CD4-positive, alpha-beta T cell (primary cell): ENCODE results near the gene NSD2. TPM values are rescaled to one million over a fixed set of nuclear protein-coding genes. Genes with fewer than 3 reads are reported as not detected.

Source experiments
- ATAC-seq: fragments of 200-7000 bp; cut with Tn5 transposase; one replicate; pipeline ENCODE4 v1.10.0; 2022; ENCODE audit warnings: mild to moderate bottlenecking; ENCODE audit not compliant: poor library complexity
- CTCF ChIA-PET: fragments of 350-600 bp; sonication (Branson Sonifier 250); formaldehyde crosslinking; loops from one replicate; lab custom pipeline; 2021; ENCODE audit warnings: antibody characterized with exemption, inconsistent platforms; lab: Charles Lee
- POLR2A ChIA-PET: fragments of 350-600 bp; sonication (Branson Sonifier 250); formaldehyde crosslinking; loops from one replicate; lab custom pipeline; 2021; ENCODE audit warnings: antibody characterized with exemption, inconsistent platforms; lab: Charles Lee
- DNase-seq, 14 experiments: peaks; one replicate each; pipeline ENCODE4 v3.0.0-alpha.2; 2013 to 2020; ENCODE audit warnings: mixed read lengths in 2 of 14
- H3K27ac ChIP-seq, 2 donors: one replicate each; pipeline versions ENCODE4 v1.5.1 to v1.7.0; 2013; ENCODE audit warnings: low read length in 2 of 2, low read depth in 1 of 2, mild to moderate bottlenecking in 1 of 2
- H3K27me3 ChIP-seq, 2 experiments: 1 replicate in 1 of 2; 2 replicates in 1 of 2; pipeline versions ENCODE4 v1.6.1 to v1.7.0; 2013; ENCODE audit warnings: low read length in 2 of 2, control low read depth in 1 of 2, mild to moderate bottlenecking in 1 of 2, moderate library complexity in 1 of 2; ENCODE audit not compliant: insufficient read depth in 2 of 2, control insufficient read depth in 1 of 2
- H3K36me3 ChIP-seq: one replicate; pipeline ENCODE4 v1.6.1; 2013; ENCODE audit warnings: low read length, control low read depth; ENCODE audit not compliant: insufficient read depth
- H3K4me1 ChIP-seq: one replicate; pipeline ENCODE4 v1.6.1; 2013; ENCODE audit warnings: low read length, control low read depth; ENCODE audit not compliant: insufficient read depth
- H3K4me3 ChIP-seq: one replicate; pipeline ENCODE4 v1.5.1; 2013; ENCODE audit warnings: mild to moderate bottlenecking, low read length, moderate library complexity
- H3K9me3 ChIP-seq, 2 experiments: 1 replicate in 1 of 2; 2 replicates in 1 of 2; pipeline versions ENCODE4 v1.6.1 to v1.7.0; 2013; ENCODE audit warnings: low read length in 2 of 2, mild to moderate bottlenecking in 2 of 2, control low read depth in 1 of 2, moderate library complexity in 1 of 2; ENCODE audit not compliant: control insufficient read depth in 1 of 2, insufficient read depth in 1 of 2
- H3K27ac Mint-ChIP-seq: one replicate; pipeline ENCODE4 v1.8.0; 2020; ENCODE audit warnings: mixed read lengths
- H3K27me3 Mint-ChIP-seq: one replicate; pipeline ENCODE4 v1.8.0; 2021; ENCODE audit warnings: mixed read lengths
- H3K36me3 Mint-ChIP-seq: one replicate; pipeline ENCODE4 v1.8.0; 2021; ENCODE audit warnings: low read depth, mixed read lengths
- H3K4me1 Mint-ChIP-seq: one replicate; pipeline ENCODE4 v1.8.0; 2021; ENCODE audit warnings: low read depth, mixed read lengths
- H3K4me3 Mint-ChIP-seq: one replicate; pipeline ENCODE4 v1.8.0; 2020; ENCODE audit warnings: mild to moderate bottlenecking, mixed read lengths
- H3K9me3 Mint-ChIP-seq: one replicate; pipeline ENCODE4 v1.8.0; 2020; ENCODE audit warnings: mixed read lengths
- CTCF ChIP-seq: fragments of 200-600 bp; IDR thresholded peaks from one replicate; pipeline ENCODE4 v1.8.0; 2022; ENCODE audit warnings: antibody characterized with exemption, mild to moderate bottlenecking
- intact Hi-C, 2 experiments: fragments of 100-400 bp; cut with DNase I in 1 of 2; cut with micrococcal nuclease in 1 of 2; formaldehyde crosslinking; loops; one replicate each; pipeline versions ENCODE4 v1.15.1 to v1.9.0; 2023 to 2025; cut with DNase I, micrococcal nuclease
- total RNA-seq, 174 experiments: library from RNA in 2 of 174; stranded (reverse) in 2 of 174; gene quantifications; one replicate each; pipeline ENCODE4 v1.2.3 and lab custom pipeline; 2021 to 2026

NSD2 gene
- total RNA-seq, 2 experiments from 2014 or later = 42.4 to 45.8 TPM

- no peak overlapping the region for H3K4me3 Mint-ChIP-seq
- H3K36me3 ChIP-seq = peaks cover 37% of the 10 kb centered on the region
- H3K4me3 ChIP-seq = no peak overlapping the region
- no peaks in the 10 kb centered on the region for H3K27me3 ChIP-seq
- H3K4me1 Mint-ChIP-seq = peaks cover 6% of the 10 kb centered on the region
- CTCF ChIA-PET = interaction anchor here (0.6 to 2.1 kb wide), 8 partner anchors 8 to 156 kb away, joined by 3 to 13 read pairs (median 4); no protein-coding TSS in a partner anchor
- TF ChIP-seq CTCF = no peak
- H3K9me3 Mint-ChIP-seq = no peaks in the 10 kb centered on the region
- H3K4me1 ChIP-seq = peaks cover 9% of the 10 kb centered on the region
- no peak for DNase-seq
- H3K27ac Mint-ChIP-seq = no peak overlapping the region
- POLR2A ChIA-PET = interaction anchor here (0.9 to 1.5 kb wide), 3 partner anchors 27 to 177 kb away, joined by 3 to 7 read pairs (median 3); partner anchors contain the start of gene LETM1
- intact Hi-C loops = no loop called here
- H3K36me3 Mint-ChIP-seq = peaks cover 48% of the 10 kb centered on the region
- H3K9me3 ChIP-seq = no peaks in the 10 kb centered on the region
- H3K27me3 Mint-ChIP-seq = no peaks in the 10 kb centered on the region
- ATAC-seq = no peak
- no peak overlapping the region for H3K27ac ChIP-seq
These were observed 28.9 kb downstream of the NSD2 start for GRCh38 chr4:1900087-1900433.

- ChIA-PET POLR2A (interaction anchor here (0.5 kb wide), 1 partner anchor 104 kb away, joined by 3 read pairs; no protein-coding TSS in a partner anchor), CTCF (interaction anchor here (1.1 to 1.6 kb wide), 3 partner anchors 8 to 13 kb away, joined by 3 to 5 read pairs (median 3); no protein-coding TSS in a partner anchor)
- Histone ChIP-seq H3K4me1 (peaks cover 11% of the 10 kb centered on the region), H3K9me3 (no peaks in the 10 kb centered on the region), H3K27ac (no peak overlapping the region), H3K36me3 (peaks cover 43% of the 10 kb centered on the region), H3K4me3 (no peak overlapping the region), H3K27me3 (no peaks in the 10 kb centered on the region)
- Mint-ChIP-seq H3K4me3 (no peak overlapping the region), H3K4me1 (peaks cover 4% of the 10 kb centered on the region), H3K27me3 (no peaks in the 10 kb centered on the region), H3K36me3 (peaks cover 54% of the 10 kb centered on the region), H3K27ac (no peak overlapping the region), H3K9me3 (no peaks in the 10 kb centered on the region)
- no peak for ATAC-seq
- DNase-seq = no peak
- intact Hi-C loops = no loop called here
- TF ChIP-seq CTCF = no peak
These were observed 29.4 kb downstream of the NSD2 start for GRCh38 chr4:1900624-1901023.

- POLR2A ChIA-PET = interaction anchor here (0.5 kb wide), 1 partner anchor 104 kb away, joined by 3 read pairs; no protein-coding TSS in a partner anchor
- Histone ChIP-seq H3K27ac (no peak overlapping the region), H3K36me3 (peaks cover 44% of the 10 kb centered on the region), H3K27me3 (no peaks in the 10 kb centered on the region), H3K9me3 (no peaks in the 10 kb centered on the region), H3K4me3 (no peak overlapping the region), H3K4me1 (peaks cover 12% of the 10 kb centered on the region)
- ATAC-seq (no peak), DNase-seq (no peak)
- Mint-ChIP-seq H3K4me3 (no peak overlapping the region), H3K9me3 (no peaks in the 10 kb centered on the region), H3K27ac (no peak overlapping the region), H3K4me1 (peaks cover 4% of the 10 kb centered on the region), H3K36me3 (peaks cover 58% of the 10 kb centered on the region), H3K27me3 (no peaks in the 10 kb centered on the region)
- CTCF ChIA-PET = interaction anchor here (1.6 kb wide), 1 partner anchor 13 kb away, joined by 5 read pairs; no protein-coding TSS in a partner anchor
- no peak for TF ChIP-seq CTCF
- intact Hi-C loops = no loop called here
These were observed 29.9 kb downstream of the NSD2 start for GRCh38 chr4:1901127-1901526.
